NK-92 (cell line): ENCODE results near the gene MYPOP.
"Not testable (repeated sequence)": the region's sequence is repeated elsewhere in the genome, so short reads cannot be mapped to it uniquely, and the experiment has no call there.

Experiments used
- DNase-seq: peaks from one replicate; lab custom pipeline; 2025; ENCODE audit not compliant: unreplicated experiment; lab: John Stamatoyannopoulos, UW

MYPOP gene

GRCh38 chr19:45884682-45885555, 17.5 kb downstream of the MYPOP start:
- no peak for DNase-seq

- no peak for DNase-seq
Observed at GRCh38 chr19:45883881-45884681, 18.3 kb downstream of the MYPOP start.

- DNase-seq = no peak
Observed at GRCh38 chr19:45883586-45883880, 18.9 kb downstream of the MYPOP start.

- no peak for DNase-seq
Observed at GRCh38 chr19:45882652-45883585, 19.5 kb downstream of the MYPOP start.

- DNase-seq = no peak
Observed at GRCh38 chr19:45881909-45882528, 20.4 kb downstream of the MYPOP start.

- no peak for DNase-seq
Observed at GRCh38 chr19:45881082-45881908, 21.1 kb downstream of the MYPOP start.

GRCh38 chr19:45879971-45880370, 22.4 kb downstream of the MYPOP start:
- no peak for DNase-seq

- no peak for DNase-seq
Observed at GRCh38 chr19:45879055-45879454, 23.4 kb downstream of the MYPOP start.

GRCh38 chr19:45878043-45878794, 24.2 kb downstream of the MYPOP start:
- no peak for DNase-seq

GRCh38 chr19:45876411-45877197, 25.8 kb downstream of the MYPOP start:
- no peak for DNase-seq

GRCh38 chr19:45876161-45876410, 26.3 kb downstream of the MYPOP start:
- no peak for DNase-seq

- no peak for DNase-seq
Observed at GRCh38 chr19:45874620-45874966, 27.8 kb downstream of the MYPOP start.

GRCh38 chr19:45873219-45873772, 29.1 kb downstream of the MYPOP start:
- DNase-seq = no peak

GRCh38 chr19:45872095-45872919, 30.1 kb downstream of the MYPOP start:
- no peak for DNase-seq

- no peak for DNase-seq
Observed at GRCh38 chr19:45870798-45871197, 31.6 kb downstream of the MYPOP start.

- DNase-seq = not testable (repeated sequence)
Observed at GRCh38 chr19:45867241-45867640, 35.2 kb downstream of the MYPOP start.

- no peak for DNase-seq
Observed at GRCh38 chr19:45866400-45867176, 35.8 kb downstream of the MYPOP start.
